LNCaP clone FGC (cell line): ENCODE results near the gene TENM4.

ENCODE experiments used
- DNase-seq: peaks from one replicate; pipeline ENCODE4 v3.0.0-alpha.2; 2011; ENCODE audit warnings: low read depth
- H3K4me3 ChIP-seq: 2 replicates; pipeline ENCODE4 v1.5.1; 2011; ENCODE audit warnings: mild to moderate bottlenecking, low read depth, low read length, control low read depth
- CTCF ChIP-seq: IDR thresholded peaks from 2 replicates; pipeline ENCODE4 v1.5.1; 2012; ENCODE audit warnings: mild to moderate bottlenecking; ENCODE audit not compliant: control insufficient read depth, insufficient read depth; ENCODE audit errors: extremely low read depth

TENM4 gene

GRCh38 chr11:78973876-78974275, 467.0 kb downstream of the TENM4 start:
- no peak for TF ChIP-seq CTCF
- H3K4me3 ChIP-seq = no peak overlapping the region
- DNase-seq = no peak

- no peak overlapping the region for H3K4me3 ChIP-seq
- TF ChIP-seq CTCF = no peak
- DNase-seq = no peak
Measured at GRCh38 chr11:78972590-78972989, 468.2 kb downstream of the TENM4 start.

GRCh38 chr11:78972177-78972576, 468.7 kb downstream of the TENM4 start:
- no peak for DNase-seq
- no peak overlapping the region for H3K4me3 ChIP-seq
- TF ChIP-seq CTCF = no peak

GRCh38 chr11:78967811-78968210, 473.0 kb downstream of the TENM4 start:
- TF ChIP-seq CTCF = no peak
- no peak for DNase-seq
- H3K4me3 ChIP-seq = no peak overlapping the region

GRCh38 chr11:78965432-78965831, 475.4 kb downstream of the TENM4 start:
- no peak for TF ChIP-seq CTCF
- no peak overlapping the region for H3K4me3 ChIP-seq
- no peak for DNase-seq

GRCh38 chr11:78961937-78962701, 478.7 kb downstream of the TENM4 start:
- no peak overlapping the region for H3K4me3 ChIP-seq
- DNase-seq = no peak
- no peak for TF ChIP-seq CTCF

- peak; percentile 43 for DNase-seq
- TF ChIP-seq CTCF = peak; percentile 80
- no peak overlapping the region for H3K4me3 ChIP-seq
Measured at GRCh38 chr11:78961247-78961646, 479.6 kb downstream of the TENM4 start.
